Thyroid gland (tissue), 4 donors: ENCODE data around the gene SNX13. TPM values are rescaled to one million over a fixed set of nuclear protein-coding genes. Genes with fewer than 3 reads are reported as not detected.
A peak's percentile ranks its signal among the peaks of the same experiment; 100 is the strongest.

Experiments used
- DNase-seq, 2 donors: peaks; one replicate each; pipeline ENCODE4 v3.0.0-alpha.2; 2019
- H3K27ac ChIP-seq, 3 donors: fragments of 200-600 bp; sonication (generic); 1 replicate in 2 of 3; 2 replicates in 1 of 3; pipeline ENCODE4 v1.5.1; 2016 to 2019; ENCODE audit warnings: mild to moderate bottlenecking in 1 of 3, moderate library complexity in 1 of 3
- H3K27me3 ChIP-seq: fragments of 200-600 bp; sonication (generic); one replicate; pipeline ENCODE4 v1.5.1; 2019
- H3K36me3 ChIP-seq, 2 donors: fragments of 200-600 bp; sonication (generic); one replicate each; pipeline ENCODE4 v1.5.1; 2016 to 2019
- H3K4me1 ChIP-seq, 2 donors: fragments of 200-600 bp; sonication (generic); one replicate each; pipeline ENCODE4 v1.5.1; 2017 to 2019
- H3K4me3 ChIP-seq, 3 donors: fragments of 200-600 bp; sonication (generic); replicated peaks in 1 of 3; 1 replicate in 2 of 3; 2 replicates in 1 of 3; pipeline ENCODE4 v1.5.1; 2016; ENCODE audit warnings: mild to moderate bottlenecking in 1 of 3
- H3K9me3 ChIP-seq: fragments of 200-600 bp; sonication (generic); one replicate; pipeline ENCODE4 v1.5.1; 2017
- POLR2A ChIP-seq, 2 donors: fragments of 450-650 bp; IDR thresholded peaks; one replicate each; pipeline ENCODE4 v1.6.1; 2017; ENCODE audit warnings: antibody characterized with exemption in 2 of 2, mild to moderate bottlenecking in 2 of 2, moderate library complexity in 1 of 2
- WGBS, 2 donors: methylation state at CpG; one replicate each; pipeline ENCODE4 v1.1.5; 2017; 5-methylcytosine and 5-hydroxymethylcytosine counted together
- intact Hi-C: fragments of 100-400 bp; cut with DNase I; formaldehyde crosslinking; loops from one replicate; pipeline ENCODE4 v1.15.1; 2023
- total RNA-seq, 4 donors: library from RNA; depleted of rRNA; stranded (reverse); fragments of >200 nt; gene quantifications; one replicate each; pipeline ENCODE4 v1.2.3, GENCODE V29; 2016
- TF ChIP-seq, protein P1 (sequence below), 6 experiments: fragments of 200-600 bp in 3 of 6; fragments of 450-650 bp in 3 of 6; sonication (generic) in 3 of 6; IDR thresholded peaks; one replicate each; pipeline ENCODE4 v1.5.1; 2016 to 2019; ENCODE audit warnings: antibody characterized with exemption in 6 of 6, mild to moderate bottlenecking in 2 of 6, inconsistent platforms in 1 of 6, moderate library complexity in 1 of 6

Gene SNX13
- total RNA-seq, 4 donors from 2014 or later = 102 to 242 (median 141) TPM

DNA sequence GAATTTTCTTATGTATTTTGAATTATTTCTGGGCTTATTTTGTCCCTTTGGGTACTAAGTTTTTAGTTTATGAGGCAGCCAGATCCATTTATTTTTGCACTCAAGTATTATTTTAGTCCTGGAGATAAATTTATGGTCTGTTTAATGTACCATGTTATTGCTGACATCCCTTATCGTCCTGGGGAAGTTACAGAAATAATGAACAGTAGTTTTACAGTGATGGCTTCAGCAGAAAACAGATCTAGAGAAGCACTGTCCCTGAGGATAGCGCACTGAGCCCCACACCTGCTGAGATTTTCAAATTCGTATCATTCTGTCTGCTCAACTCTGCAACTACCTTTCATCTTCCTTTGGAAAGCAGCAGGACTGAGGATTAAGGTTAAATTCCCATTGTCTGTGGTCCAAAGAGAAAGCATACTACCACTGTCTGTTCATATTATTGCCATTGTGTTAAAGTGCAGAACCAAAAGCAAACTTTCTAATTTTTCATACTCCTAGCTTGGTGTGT lies 168.3 kb downstream of the SNX13 start:
- TF ChIP-seq, protein P1, sequence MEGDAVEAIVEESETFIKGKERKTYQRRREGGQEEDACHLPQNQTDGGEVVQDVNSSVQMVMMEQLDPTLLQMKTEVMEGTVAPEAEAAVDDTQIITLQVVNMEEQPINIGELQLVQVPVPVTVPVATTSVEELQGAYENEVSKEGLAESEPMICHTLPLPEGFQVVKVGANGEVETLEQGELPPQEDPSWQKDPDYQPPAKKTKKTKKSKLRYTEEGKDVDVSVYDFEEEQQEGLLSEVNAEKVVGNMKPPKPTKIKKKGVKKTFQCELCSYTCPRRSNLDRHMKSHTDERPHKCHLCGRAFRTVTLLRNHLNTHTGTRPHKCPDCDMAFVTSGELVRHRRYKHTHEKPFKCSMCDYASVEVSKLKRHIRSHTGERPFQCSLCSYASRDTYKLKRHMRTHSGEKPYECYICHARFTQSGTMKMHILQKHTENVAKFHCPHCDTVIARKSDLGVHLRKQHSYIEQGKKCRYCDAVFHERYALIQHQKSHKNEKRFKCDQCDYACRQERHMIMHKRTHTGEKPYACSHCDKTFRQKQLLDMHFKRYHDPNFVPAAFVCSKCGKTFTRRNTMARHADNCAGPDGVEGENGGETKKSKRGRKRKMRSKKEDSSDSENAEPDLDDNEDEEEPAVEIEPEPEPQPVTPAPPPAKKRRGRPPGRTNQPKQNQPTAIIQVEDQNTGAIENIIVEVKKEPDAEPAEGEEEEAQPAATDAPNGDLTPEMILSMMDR (IDR thresholded peaks at IDR 0.05) = no peak
- no peak for TF ChIP-seq POLR2A (IDR thresholded peaks at IDR 0.05)
- Histone ChIP-seq H3K27ac (no peak overlapping the region), H3K4me3 (no peak overlapping the region), H3K36me3 (no peaks in the 10 kb centered on the region), H3K4me1 (no peaks in the 10 kb centered on the region), H3K27me3 (no peaks in the 10 kb centered on the region), H3K9me3 (no peaks in the 10 kb centered on the region)
- no peak for DNase-seq
- 69 to 75% methylated on average over 3 of the region's 3 CpGs for whole genome bisulfite sequencing, 2 donors
- intact Hi-C loops = no loop called here

DNA sequence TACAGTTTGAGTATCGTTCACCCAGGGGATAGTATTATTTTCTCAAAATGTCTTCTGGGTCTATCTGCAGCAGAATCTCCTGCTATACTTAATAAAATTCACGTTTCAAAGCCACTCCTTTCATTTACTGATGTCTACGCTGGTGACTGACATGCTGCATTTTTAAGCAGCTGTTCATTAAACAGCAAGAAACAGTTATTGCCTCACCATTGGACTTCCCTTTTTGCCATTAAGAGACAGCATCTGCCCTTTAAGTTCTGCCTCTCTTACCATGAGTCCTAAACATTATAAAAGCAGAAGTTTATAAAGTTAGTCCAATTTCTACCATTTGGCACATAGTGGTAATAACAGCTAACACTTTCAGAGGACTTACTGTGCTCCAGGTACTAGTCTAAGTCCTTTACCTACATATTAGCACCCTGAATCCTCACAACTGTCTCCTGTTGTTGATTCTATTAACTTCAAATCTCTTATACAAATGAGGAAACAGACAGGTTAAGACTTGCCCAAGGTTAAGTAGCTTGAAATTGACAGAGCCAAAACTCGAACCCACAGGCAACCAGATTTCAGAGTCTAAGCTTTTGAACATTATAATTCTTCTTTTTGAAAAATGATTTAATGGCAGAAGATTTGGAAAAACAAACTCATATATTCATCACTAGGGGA lies 169.5 kb downstream of the SNX13 start:
- Histone ChIP-seq H3K27me3 (no peaks in the 10 kb centered on the region), H3K36me3 (no peaks in the 10 kb centered on the region), H3K9me3 (no peaks in the 10 kb centered on the region), H3K4me1 (no peaks in the 10 kb centered on the region), H3K27ac (no peak overlapping the region), H3K4me3 (no peak overlapping the region)
- DNase-seq = no peak
- intact Hi-C loops = no loop called here
- WGBS, 2 donors = 77 to 79% methylated on average over 4 of the region's 4 CpGs
- no peak for TF ChIP-seq POLR2A (IDR thresholded peaks at IDR 0.05)
- TF ChIP-seq, protein P1 (IDR thresholded peaks at IDR 0.05) = no peak

DNA sequence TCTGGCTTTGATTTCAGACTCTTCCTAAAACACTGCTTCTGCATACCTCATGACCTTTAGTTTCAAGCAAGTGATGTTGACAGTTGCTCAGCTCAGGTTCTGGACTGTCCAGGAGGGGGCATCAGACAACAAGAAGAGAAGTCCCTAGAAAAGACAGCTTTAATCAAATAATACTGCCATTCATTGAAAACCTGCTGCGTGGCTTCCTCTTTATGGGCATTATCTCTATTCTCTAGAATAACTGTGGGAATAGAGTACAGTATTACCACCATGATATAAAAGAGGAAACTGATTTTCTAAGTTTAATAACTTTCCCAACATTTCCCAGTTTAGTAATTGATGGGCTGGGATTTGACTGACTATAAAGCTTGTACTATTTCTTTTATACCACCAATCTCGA lies 170.4 kb downstream of the SNX13 start:
- H3K27ac ChIP-seq = no peak overlapping the region
- H3K27me3 ChIP-seq = no peaks in the 10 kb centered on the region
- TF ChIP-seq POLR2A (IDR thresholded peaks at IDR 0.05) = no peak
- TF ChIP-seq, protein P1 (IDR thresholded peaks at IDR 0.05) = peak in 5 of 6 experiments; percentile 19 to 71 (median 54)
- intact Hi-C loops = no loop called here
- DNase-seq = peak; percentile 52 to 70
- no peaks in the 10 kb centered on the region for H3K36me3 ChIP-seq
- WGBS, 2 donors = 38 to 40% methylated on average over 2 of the region's 2 CpGs
- no peaks in the 10 kb centered on the region for H3K9me3 ChIP-seq
- no peaks in the 10 kb centered on the region for H3K4me1 ChIP-seq
- H3K4me3 ChIP-seq = no peak overlapping the region

DNA sequence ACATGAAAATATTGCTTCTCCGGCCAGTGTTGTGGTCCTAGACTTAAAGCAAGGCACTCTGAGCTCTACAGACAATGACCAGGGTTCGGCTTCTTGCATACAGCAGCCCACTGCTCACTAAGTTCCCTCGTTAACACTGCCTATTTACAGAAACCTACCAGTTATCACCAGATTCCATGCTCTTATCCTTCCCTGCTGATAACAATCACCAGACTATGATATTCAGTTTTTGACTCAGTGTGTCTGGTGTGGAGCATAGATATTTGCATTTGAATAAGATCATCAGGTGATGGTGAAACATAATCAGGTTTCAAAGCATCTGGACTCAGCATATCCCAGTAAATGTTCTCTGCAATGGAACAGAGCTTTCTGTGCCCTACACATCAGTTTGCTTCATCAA lies 182.3 kb downstream of the SNX13 start:
- DNase-seq = no peak
- H3K27ac ChIP-seq = no peak overlapping the region
- TF ChIP-seq POLR2A (IDR thresholded peaks at IDR 0.05) = no peak
- H3K36me3 ChIP-seq = no peaks in the 10 kb centered on the region
- intact Hi-C loops = no loop called here
- H3K4me3 ChIP-seq = no peak overlapping the region
- no peaks in the 10 kb centered on the region for H3K9me3 ChIP-seq
- H3K4me1 ChIP-seq = no peaks in the 10 kb centered on the region
- no peaks in the 10 kb centered on the region for H3K27me3 ChIP-seq
- WGBS, 2 donors = 78 to 89% methylated on average over 3 of the region's 3 CpGs

DNA sequence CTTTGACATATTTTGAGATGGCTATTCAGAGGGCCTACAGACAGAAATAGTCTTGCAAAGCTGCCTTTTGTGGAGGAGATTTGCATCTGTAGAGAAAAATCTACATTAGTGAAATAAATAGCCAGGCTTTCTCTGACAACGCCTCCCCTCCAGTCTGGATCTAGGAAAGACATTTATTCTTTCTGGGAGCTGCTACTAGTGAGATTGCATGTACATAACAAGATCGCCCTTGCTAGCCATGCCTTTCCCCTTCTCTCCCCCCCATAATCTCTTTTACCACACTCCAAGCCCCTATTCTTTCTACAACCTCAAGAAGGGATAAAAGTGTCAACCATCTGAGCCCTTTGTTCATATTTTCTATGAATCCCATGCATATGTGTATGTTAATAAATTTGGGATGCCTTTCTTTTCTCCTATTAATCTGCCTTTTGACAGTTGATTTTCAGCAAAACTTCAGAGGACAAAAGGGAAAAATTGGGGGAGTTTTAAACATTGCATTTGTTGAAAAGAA lies 194.2 kb downstream of the SNX13 start:
- no peak overlapping the region for H3K4me3 ChIP-seq
- H3K9me3 ChIP-seq = no peaks in the 10 kb centered on the region
- TF ChIP-seq, protein P1 (IDR thresholded peaks at IDR 0.05) = no peak
- no peak for TF ChIP-seq POLR2A (IDR thresholded peaks at IDR 0.05)
- H3K27me3 ChIP-seq = no peaks in the 10 kb centered on the region
- H3K27ac ChIP-seq = no peak overlapping the region
- no peaks in the 10 kb centered on the region for H3K4me1 ChIP-seq
- H3K36me3 ChIP-seq = no peaks in the 10 kb centered on the region
- 83 to 89% methylated on average over 2 of the region's 2 CpGs for WGBS, 2 donors
- DNase-seq = no peak
- intact Hi-C loops = no loop called here
